NT2/D1 (cell line): ENCODE results near the gene XYLT1.

Experiments
- DNase-seq: peaks from one replicate; pipeline ENCODE4 v3.0.0-alpha.2; 2011; ENCODE audit warnings: low read depth, low spot score
- H3K27me3 ChIP-seq: 2 replicates; pipeline ENCODE4 v1.6.0; 2011; ENCODE audit warnings: mild to moderate bottlenecking; ENCODE audit not compliant: insufficient read length, insufficient read depth
- H3K36me3 ChIP-seq: 2 replicates; pipeline ENCODE4 v1.6.1; 2011; ENCODE audit warnings: mild to moderate bottlenecking, low read length, mixed read lengths; ENCODE audit not compliant: insufficient read depth, insufficient read length
- H3K4me1 ChIP-seq: 2 replicates; pipeline ENCODE4 v1.5.1; 2011; ENCODE audit not compliant: insufficient read depth, insufficient read length
- H3K4me3 ChIP-seq: 2 replicates; pipeline ENCODE4 v1.5.1; 2011; ENCODE audit warnings: low read depth; ENCODE audit not compliant: insufficient read length
- H3K9ac ChIP-seq: 2 replicates; pipeline ENCODE4 v1.6.0; 2011; ENCODE audit warnings: low read depth; ENCODE audit not compliant: insufficient read length
- H3K9me3 ChIP-seq: 2 replicates; pipeline ENCODE4 v1.5.1; 2011; ENCODE audit warnings: mild to moderate bottlenecking, low read length; ENCODE audit not compliant: insufficient read depth
- SUZ12 ChIP-seq: IDR thresholded peaks from 2 replicates; pipeline ENCODE4 v1.6.1; 2011; ENCODE audit not compliant: insufficient read length, insufficient read depth; ENCODE audit errors: extremely low read depth
- YY1 ChIP-seq: IDR thresholded peaks from 2 replicates; pipeline ENCODE4 v1.6.1; 2011; ENCODE audit not compliant: insufficient read length, insufficient read depth
- ZNF274 ChIP-seq: IDR thresholded peaks from 2 replicates; pipeline ENCODE4 v1.6.1; 2011; ENCODE audit warnings: mild to moderate bottlenecking, low read depth, low read length

XYLT1 gene

GRCh38 chr16:17353561-17353960 is 117.2 kb downstream of the XYLT1 start:
- TF ChIP-seq YY1 (no peak), ZNF274 (no peak), SUZ12 (no peak)
- Histone ChIP-seq H3K9me3 (no peaks in the 10 kb centered on the region), H3K27me3 (no peaks in the 10 kb centered on the region), H3K9ac (no peak overlapping the region), H3K36me3 (peaks cover 4% of the 10 kb centered on the region), H3K4me3 (no peak overlapping the region), H3K4me1 (peaks cover 2% of the 10 kb centered on the region)
- no peak for DNase-seq

GRCh38 chr16:17351441-17352035 is 119.2 kb downstream of the XYLT1 start:
- TF ChIP-seq YY1 (no peak), ZNF274 (no peak), SUZ12 (no peak)

DNA sequence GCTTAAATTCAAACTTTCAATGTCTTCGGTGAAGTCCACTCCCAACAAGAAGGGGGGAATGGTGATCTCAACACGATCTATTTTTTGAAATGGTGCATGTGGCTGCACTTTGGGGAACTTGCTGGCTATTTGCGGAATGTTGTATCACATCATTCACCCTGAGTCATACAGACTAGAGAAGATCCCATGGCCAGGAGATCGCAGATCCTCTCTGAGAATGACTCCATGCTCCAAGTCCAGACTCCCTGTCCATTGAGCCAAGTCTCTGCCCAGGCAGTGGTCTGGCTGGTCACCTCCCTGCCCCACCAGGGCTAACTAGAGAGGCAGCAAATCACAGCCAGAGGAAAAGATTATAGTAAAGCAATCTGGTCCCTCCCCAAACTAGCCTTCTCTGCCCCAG is 120.6 kb downstream of the XYLT1 start:
- Histone ChIP-seq H3K4me3 (no peak overlapping the region), H3K9ac (no peak overlapping the region), H3K27me3 (no peaks in the 10 kb centered on the region), H3K9me3 (no peaks in the 10 kb centered on the region), H3K36me3 (no peaks in the 10 kb centered on the region), H3K4me1 (peaks cover 3% of the 10 kb centered on the region)
- no peak for DNase-seq
- TF ChIP-seq ZNF274: no peak
- TF ChIP-seq YY1: no peak
- TF ChIP-seq SUZ12: no peak

More at GRCh38 chr16:17351441-17352035, 119.2 kb downstream of the XYLT1 start:
- Histone ChIP-seq H3K4me1 (peaks cover 2% of the 10 kb centered on the region), H3K27me3 (no peaks in the 10 kb centered on the region), H3K9me3 (no peaks in the 10 kb centered on the region), H3K9ac (no peak overlapping the region), H3K36me3 (no peaks in the 10 kb centered on the region), H3K4me3 (no peak overlapping the region)
- no peak for DNase-seq

DNA sequence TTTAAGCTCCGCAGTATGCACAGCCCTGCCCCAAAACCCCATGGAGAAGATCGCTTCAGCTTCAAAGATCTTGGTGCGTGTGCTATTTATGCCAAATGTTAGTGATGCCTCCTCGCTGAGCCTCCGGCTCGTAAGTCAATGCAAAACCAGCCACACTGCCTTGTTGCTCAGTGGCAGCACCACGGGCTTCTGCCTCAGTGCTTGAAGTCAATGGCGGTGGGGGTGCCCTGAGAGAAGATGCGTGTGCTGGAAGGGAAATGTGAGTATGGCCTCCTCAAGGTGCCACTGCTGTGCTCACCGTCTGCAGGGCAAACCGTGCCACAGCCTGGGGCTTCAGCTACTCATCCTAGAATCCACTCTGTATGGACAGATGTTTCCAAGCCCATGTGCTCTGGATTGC is 121.9 kb downstream of the XYLT1 start:
- DNase-seq: no peak
- Histone ChIP-seq H3K27me3 (no peaks in the 10 kb centered on the region), H3K36me3 (no peaks in the 10 kb centered on the region), H3K9ac (no peak overlapping the region), H3K9me3 (no peaks in the 10 kb centered on the region), H3K4me3 (no peak overlapping the region), H3K4me1 (peaks cover 3% of the 10 kb centered on the region)
- TF ChIP-seq ZNF274 (no peak), YY1 (no peak), SUZ12 (no peak)

- Histone ChIP-seq H3K4me1 (peaks cover 3% of the 10 kb centered on the region), H3K4me3 (no peak overlapping the region), H3K36me3 (no peaks in the 10 kb centered on the region), H3K9ac (no peak overlapping the region), H3K27me3 (no peaks in the 10 kb centered on the region), H3K9me3 (no peaks in the 10 kb centered on the region)
- DNase-seq: no peak
- TF ChIP-seq SUZ12 (no peak), YY1 (no peak)
These were observed 122.5 kb downstream of the XYLT1 start for GRCh38 chr16:17348042-17348783.

GRCh38 chr16:17347624-17348023 is 123.1 kb downstream of the XYLT1 start:
- H3K9me3 ChIP-seq: no peaks in the 10 kb centered on the region
- H3K27me3 ChIP-seq: no peaks in the 10 kb centered on the region
- H3K9ac ChIP-seq: no peak overlapping the region
- DNase-seq: no peak
- H3K4me1 ChIP-seq: peaks cover 3% of the 10 kb centered on the region
- no peak overlapping the region for H3K4me3 ChIP-seq
- TF ChIP-seq SUZ12: no peak
- TF ChIP-seq ZNF274: no peak
- no peak for TF ChIP-seq YY1
- H3K36me3 ChIP-seq: no peaks in the 10 kb centered on the region

DNA sequence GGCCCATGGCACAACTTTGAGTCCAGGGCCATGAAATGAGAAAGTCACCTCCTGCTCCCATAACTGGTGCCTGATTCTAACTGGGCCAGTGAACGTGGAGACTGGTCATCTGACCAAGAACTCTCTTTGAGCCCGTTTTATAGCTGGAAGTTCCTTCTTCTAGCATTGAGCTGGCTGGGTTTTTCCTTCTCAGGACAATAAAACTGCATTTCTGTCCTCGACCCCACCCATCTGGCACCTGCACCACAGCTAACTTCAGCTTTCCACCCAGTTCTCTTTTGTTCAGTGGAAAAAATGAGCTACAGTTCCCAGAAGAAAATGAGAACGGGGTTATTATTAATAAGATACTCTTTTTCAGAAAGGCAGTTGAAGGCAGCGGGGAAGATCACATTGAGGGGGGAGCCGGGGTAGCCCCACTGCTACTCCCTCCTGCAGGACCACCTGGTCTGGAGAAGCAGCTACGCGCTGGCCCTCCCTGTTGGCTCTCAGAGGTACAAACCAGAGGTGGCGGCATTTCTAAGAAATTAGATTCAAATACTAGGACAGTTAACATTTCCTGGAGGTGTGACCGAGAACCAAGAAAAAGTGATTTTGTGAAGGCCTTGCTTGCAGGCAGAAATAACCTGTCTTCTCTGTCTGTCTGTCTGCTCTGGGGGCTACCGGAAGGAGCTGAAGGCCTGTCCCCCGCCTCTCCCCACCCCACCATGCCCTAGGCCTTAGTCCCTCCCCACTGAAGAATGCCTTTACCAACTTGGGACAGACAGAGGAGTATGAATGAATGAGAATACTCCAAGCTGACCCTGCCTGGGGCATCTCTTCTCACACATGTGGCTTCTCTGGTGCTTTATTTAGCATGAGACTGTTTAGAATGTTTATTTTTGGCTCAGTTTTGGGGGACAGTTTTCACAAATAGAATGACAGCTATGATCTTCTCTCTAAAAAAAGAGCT is 123.9 kb downstream of the XYLT1 start:
- H3K4me3 ChIP-seq: no peak overlapping the region

More for the DNA sequence above, 123.9 kb downstream of the XYLT1 start:
- Histone ChIP-seq H3K4me1 (peaks cover 3% of the 10 kb centered on the region), H3K9me3 (no peaks in the 10 kb centered on the region), H3K9ac (no peak overlapping the region), H3K27me3 (no peaks in the 10 kb centered on the region), H3K36me3 (no peaks in the 10 kb centered on the region)
- no peak for TF ChIP-seq YY1
- TF ChIP-seq SUZ12: no peak
- no peak for TF ChIP-seq ZNF274
- DNase-seq: no peak
